NK-92 (cell line): ENCODE data around the gene RGS8.
"Not testable (repeated sequence)": the region's sequence is repeated elsewhere in the genome, so short reads cannot be mapped to it uniquely, and the experiment has no call there.

Experiments
- DNase-seq: peaks from one replicate; lab custom pipeline; 2025; ENCODE audit not compliant: unreplicated experiment; lab: John Stamatoyannopoulos, UW

RGS8 gene

GRCh38 chr1:182702826-182703524 lies 18.6 kb upstream of the RGS8 start:
- DNase-seq = no peak

- DNase-seq = no peak
These were observed 15.9 kb upstream of the RGS8 start for GRCh38 chr1:182700351-182700709.

DNA sequence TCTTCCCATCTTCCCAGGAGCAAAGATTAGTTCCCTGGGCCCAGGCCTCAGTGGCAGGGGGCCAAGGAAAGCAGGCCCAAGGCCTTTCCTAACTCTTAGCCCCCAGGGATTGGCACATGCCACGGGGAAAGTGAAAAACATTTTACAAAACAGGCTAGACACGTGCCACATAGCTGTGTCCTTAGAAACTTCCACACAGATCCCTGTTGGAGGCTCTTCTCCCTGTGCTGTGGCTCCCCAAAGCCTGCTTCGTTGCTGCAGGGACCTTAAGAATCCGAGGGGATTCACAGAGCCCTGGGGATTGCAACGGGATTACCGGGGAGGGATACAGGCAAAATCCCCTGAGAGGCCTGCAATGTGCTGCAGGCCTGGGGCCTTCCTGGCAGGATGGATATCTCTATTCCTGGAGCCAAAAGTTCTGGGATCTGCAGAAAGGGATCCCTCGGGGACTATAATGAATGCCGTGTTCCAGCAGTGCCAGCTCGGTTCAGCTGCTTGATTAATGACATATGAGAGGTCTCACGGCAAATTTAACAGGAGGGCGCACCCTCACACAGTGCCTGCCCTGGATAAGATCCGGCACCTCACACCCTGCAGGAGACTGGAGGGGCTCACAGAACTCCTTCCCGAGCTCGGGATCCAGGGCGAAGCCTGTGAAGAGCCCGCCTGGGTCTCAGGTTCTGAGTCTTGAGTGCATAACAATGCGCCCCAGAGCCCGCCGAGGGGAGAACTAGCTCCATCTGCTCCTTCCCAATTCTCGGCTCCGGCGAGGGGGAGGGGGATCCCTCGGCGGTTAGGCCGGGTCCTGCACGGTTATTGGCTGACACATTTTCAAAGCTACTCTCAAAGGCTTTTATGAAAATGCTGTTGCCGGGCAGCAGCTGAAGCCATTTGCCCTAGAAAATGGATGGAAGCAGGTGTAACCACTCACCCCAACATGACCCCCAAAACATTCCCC lies 15.3 kb upstream of the RGS8 start:
- DNase-seq = no peak

GRCh38 chr1:182698971-182699370 lies 14.6 kb upstream of the RGS8 start:
- no peak for DNase-seq

DNA sequence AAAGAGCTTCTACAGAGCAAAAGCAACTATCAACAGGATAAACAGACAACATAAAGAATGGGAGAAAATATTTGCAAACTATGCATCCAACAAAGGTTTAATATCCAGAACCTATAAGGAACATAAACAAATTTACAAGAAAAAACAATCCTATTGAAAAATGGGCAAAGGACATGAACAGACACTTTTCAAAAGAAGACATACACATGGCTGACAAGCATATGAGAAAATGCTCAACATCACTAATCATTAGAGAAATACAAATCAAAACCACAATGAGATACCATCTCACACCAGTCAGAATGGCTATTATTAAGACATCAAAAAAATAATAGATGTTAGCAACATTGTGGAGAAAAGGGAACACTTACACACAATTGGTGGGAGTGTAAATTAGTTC lies 8.8 kb upstream of the RGS8 start:
- not testable (repeated sequence) for DNase-seq

DNA sequence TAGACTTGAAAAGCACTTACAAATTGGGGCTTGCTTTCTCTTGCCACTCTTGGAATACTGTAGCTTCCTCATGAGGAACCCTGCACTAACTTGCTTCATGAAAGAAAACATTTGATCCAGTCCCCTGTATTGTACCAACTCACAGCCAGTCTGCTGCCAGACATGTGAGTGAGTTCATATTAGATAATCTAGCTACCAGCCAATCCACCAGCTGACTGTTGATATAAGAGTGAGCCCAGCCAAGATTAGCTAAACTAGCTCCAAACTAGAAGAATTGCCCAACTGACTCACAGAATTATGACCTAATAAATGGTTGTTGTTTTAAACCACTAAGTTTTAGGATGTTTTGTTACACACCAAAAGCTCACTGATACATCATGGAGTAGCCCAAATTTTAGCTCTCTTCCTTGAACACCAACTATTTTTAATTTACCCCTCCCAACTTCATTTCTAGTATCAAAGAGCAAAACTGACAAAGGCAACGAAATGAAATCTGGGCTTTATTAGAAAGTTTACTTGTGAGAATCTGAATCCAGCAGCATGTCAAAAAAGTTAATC lies 6.6 kb upstream of the RGS8 start:
- DNase-seq = no peak

DNA sequence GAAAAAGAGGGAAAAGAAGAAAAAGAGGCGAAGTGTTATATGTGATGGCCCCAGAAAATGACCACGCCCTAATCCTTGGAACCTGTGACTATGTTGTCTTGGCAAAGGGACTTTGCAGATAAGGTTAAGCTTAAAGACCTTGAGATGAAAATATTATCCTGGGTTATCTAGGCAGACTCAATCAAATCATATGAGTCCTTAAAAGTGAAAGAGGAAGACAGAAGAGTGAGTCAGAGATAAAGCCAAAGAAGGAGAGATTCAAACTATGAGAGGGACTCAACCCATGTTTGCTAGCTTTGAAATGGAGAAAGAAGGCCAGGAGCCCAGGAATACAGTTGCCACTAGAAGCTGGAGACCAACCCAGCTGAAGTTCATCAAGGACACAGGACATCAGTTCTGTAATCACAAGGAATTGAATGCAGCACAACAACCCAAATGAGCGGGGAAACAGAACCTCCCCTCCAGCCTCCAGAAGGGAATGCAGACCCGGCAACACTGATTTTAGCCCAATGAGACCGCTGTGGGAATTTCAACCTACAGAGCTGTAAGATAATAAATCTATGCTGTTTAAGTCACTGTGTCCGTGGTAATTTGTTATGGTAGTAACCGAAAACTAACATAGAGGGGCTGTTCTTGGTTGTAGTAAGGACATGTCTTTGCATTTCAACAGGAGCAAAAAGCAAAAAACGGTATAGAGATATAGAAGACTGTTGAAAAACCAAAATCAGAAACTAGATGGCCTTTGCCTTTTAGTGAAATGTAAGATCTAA lies 4.2 kb upstream of the RGS8 start:
- no peak for DNase-seq

- DNase-seq = no peak
These were observed 3.0 kb upstream of the RGS8 start for GRCh38 chr1:182687361-182687760.

- no peak for DNase-seq
These were observed 2.1 kb upstream of the RGS8 start for GRCh38 chr1:182686446-182686845.

DNA sequence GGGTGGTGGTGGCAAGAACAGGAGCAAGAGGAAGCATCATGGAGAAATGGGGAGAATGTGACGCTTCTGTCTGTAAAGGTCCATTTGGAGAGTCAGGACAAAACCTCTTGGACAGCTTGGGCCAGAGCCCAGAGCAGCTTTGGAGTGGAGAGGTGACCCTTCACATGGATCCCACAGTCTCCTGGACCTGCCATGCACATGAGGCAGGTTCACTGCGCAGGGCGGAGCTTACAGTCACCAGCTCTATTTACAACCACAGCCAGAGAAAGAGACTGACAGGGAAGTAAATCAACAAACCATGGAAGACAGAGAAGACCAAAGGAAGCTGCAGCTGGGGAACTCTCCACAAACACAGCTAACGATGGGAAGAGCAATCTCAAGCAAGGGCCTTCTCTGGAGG lies 828 bp upstream of the RGS8 start:
- DNase-seq = no peak

DNA sequence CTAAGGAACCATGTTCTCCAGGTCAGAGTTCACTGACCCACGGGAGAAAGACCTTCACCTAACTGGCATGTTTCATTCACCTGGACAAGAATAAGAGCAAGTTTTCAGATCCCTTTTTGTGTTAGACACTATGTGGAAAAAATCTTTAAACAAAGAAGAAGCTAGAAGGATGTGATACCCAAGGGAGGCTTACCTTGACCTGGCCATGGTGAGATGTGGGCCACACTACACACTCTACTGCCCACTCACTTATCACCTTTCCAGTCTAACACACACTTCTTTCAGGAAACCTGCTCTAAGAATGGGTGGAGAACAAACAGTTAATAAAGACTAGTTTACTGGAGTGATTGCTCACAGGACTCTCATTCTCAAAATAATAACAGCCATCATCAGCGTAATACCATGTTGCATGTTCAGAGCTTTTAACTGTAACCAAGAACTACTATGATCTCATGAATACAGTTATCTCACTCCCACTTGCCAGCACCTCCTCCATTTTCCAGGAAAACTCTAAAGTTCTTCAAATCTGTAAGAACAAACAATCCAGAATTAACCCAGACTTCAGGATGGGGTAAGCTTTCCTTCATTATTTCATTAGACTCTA lies 1.4 kb downstream of the RGS8 start:
- no peak for DNase-seq

DNA sequence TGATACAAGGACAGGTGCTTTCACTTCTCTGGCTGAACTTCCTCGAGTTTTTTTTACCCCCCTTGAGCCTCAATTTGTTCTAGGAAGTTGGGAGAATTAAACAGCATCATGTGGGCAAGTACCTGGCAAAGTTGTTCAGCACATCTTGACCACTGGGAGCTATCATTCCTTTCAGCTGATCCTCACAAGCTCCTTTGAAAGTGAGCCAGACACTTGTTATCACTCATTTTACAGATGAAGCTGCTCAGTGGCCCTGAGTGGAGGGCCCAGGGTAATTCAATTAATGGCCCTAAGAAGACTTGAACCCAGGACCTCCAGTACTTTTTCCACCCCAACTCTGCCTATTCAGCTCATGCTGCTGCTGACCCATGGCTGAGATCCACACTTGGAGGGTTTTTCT lies 2.0 kb downstream of the RGS8 start:
- no peak for DNase-seq

DNA sequence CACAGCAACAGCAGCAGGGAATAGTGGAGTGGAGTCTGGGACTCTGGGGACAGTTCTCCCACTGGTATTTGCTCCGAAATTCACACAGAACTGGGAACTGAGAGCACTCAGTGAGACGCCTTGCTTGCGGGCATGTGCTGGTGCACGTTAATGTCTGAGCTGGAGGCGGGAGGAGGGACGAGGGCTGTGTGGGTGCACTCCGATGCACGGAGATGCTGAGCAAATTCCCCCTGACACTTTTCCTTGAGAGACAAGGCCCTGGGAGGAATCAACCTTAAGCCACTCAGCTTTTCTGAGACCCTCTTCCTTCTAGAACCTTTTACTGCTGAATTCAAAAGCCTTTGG lies 2.8 kb downstream of the RGS8 start:
- no peak for DNase-seq

DNA sequence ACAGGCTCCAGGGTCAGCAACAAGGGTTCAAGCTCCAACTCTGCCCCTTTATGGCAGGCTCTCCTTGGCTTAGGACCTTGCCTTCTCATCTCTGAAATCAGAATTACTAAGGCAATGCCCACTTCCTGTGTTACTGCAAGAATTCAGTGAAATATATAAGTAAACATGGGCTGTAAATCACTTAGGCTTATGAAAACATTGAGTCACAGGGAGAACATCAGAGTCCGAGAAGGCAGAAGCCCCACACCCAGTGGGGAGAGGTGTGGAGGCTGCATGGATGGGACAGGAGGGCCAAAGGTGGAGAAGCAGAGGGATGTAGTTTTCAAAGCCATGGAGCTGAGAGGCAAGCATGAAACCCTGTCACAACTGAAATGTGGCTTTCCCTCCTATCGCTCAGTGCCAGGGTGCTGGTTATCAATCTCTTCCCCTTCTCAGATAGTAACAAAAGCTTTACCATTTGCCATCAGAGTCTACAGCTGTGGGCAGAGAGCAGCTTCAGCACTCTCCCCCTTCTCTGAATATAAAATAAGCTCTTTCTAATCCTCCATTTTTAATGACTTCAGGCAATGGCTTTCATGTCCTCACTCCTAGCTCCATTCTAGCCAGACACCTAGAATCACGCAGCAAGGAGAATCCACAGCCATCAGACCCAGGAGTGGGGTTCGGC lies 3.4 kb downstream of the RGS8 start:
- DNase-seq = no peak

DNA sequence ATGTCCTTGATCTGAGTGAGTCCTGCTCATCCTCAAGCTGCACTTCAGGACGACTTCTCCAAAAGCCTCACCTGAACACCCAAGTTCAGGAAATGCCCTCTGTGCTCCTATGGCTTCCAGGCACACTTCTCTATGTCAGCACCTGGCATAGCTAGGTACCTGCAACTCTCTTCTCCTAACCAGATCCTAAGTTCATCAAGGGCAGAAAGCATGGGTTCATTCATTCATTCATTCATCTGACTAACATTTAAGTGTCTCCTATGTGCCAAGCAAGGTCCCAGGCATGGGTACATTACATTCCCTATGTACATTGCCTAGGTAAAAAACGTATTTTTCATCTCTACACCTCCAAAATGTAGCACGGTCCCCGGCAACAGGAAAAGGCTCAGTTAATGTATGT lies 4.0 kb downstream of the RGS8 start:
- DNase-seq = no peak

DNA sequence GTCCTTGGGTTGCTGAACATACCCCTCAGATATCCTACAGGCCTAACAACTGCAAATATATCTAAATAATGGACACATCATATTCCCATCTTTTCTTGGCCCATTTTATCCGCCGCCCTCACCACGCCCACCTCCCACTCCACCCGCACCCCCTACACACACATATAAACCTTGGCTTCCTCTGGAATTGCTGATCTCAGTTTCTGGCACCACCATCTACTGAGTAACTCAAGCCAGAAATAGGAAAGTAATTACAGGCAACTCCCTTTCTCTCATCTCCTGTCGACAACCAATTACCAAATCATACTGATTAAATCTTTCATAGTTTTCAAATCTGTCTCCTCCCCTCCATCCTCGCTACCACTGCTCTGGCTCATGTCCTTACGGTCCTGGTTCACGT lies 4.7 kb downstream of the RGS8 start:
- DNase-seq = no peak

- no peak for DNase-seq
These were observed 6.8 kb downstream of the RGS8 start for GRCh38 chr1:182677397-182678098.

DNA sequence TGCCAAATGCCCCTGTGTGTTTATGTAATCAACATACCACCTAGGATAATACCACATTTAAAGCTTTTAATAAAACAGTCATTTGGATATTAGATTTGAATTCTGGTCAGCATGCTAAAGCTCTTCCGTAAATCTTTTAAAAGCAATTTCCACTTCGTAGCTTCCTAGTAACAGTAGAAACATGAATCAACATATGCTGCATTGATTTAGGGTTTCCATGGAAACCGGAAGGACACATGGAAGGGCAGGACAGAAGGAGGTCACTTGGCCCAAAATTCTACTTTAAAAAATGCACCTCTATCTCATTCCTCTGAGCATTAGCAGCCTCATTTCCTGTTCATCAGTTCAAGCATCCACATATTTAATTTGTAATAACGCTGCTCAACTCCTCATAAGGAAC lies 8.1 kb downstream of the RGS8 start:
- no peak for DNase-seq

GRCh38 chr1:182674346-182675246 lies 9.8 kb downstream of the RGS8 start:
- DNase-seq = no peak
